ENCODE measurements around the gene RFC2.
A peak's percentile ranks its signal among the peaks of the same experiment; 100 is the strongest.

RFC2 gene

GRCh38 chr7:74254129-74254857 lies at the start of gene RFC2:
Gene RFC2 (minus strand): TSS chr7:74254399. CDS start chr7:74254383, 16 bp downstream.
- peak; percentile 97 for DNase-seq (ENCODE audit: low read depth)

GRCh38 chr7:74302745-74303221 lies 48.6 kb upstream of the RFC2 start:
- no peak for DNase-seq (ENCODE audit: low read depth)

GRCh38 chr7:74300926-74301325 lies 46.7 kb upstream of the RFC2 start:
- DNase-seq (ENCODE audit: low read depth), result no peak

- no peak for DNase-seq (ENCODE audit: low read depth)
Measured at GRCh38 chr7:74299401-74299800, 45.2 kb upstream of the RFC2 start.

- DNase-seq (ENCODE audit: low read depth), result no peak
Measured at GRCh38 chr7:74297516-74298233, 43.5 kb upstream of the RFC2 start.

GRCh38 chr7:74294191-74294998 lies 40.2 kb upstream of the RFC2 start:
- no peak for DNase-seq (ENCODE audit: low read depth)

- no peak for DNase-seq (ENCODE audit: low read depth)
Measured at GRCh38 chr7:74293577-74293908, 39.3 kb upstream of the RFC2 start.

GRCh38 chr7:74292757-74293576 lies 38.8 kb upstream of the RFC2 start:
- no peak for DNase-seq (ENCODE audit: low read depth)

GRCh38 chr7:74291535-74291934 lies 37.3 kb upstream of the RFC2 start:
- no peak for DNase-seq (ENCODE audit: low read depth)

GRCh38 chr7:74290981-74291441 lies 36.8 kb upstream of the RFC2 start:
- no peak for DNase-seq (ENCODE audit: low read depth)

- DNase-seq (ENCODE audit: low read depth), result no peak
Measured at GRCh38 chr7:74290553-74290950, 36.4 kb upstream of the RFC2 start.

GRCh38 chr7:74289659-74290552 lies 35.7 kb upstream of the RFC2 start:
- no peak for DNase-seq (ENCODE audit: low read depth)

- DNase-seq (ENCODE audit: low read depth), result peak; percentile 75
Measured at GRCh38 chr7:74289018-74289658, 34.9 kb upstream of the RFC2 start, which contains the start of gene CLIP2. Gene CLIP2 (plus strand): TSS chr7:74289407. CDS start chr7:74317547, 28,140 bp downstream.

- no peak for DNase-seq (ENCODE audit: low read depth)
Measured at GRCh38 chr7:74288034-74288881, 34.1 kb upstream of the RFC2 start.

GRCh38 chr7:74287303-74288033 lies 33.3 kb upstream of the RFC2 start:
- no peak for DNase-seq (ENCODE audit: low read depth)

- no peak for DNase-seq (ENCODE audit: low read depth)
Measured at GRCh38 chr7:74286131-74286530, 31.9 kb upstream of the RFC2 start.

- DNase-seq (ENCODE audit: low read depth), result no peak
Measured at GRCh38 chr7:74284781-74285259, 30.6 kb upstream of the RFC2 start.

GRCh38 chr7:74283858-74284447 lies 29.8 kb upstream of the RFC2 start:
- no peak for DNase-seq (ENCODE audit: low read depth)

Data from stimulated activated CD8-positive, alpha-beta memory T cell treated with anti-CD3 and anti-CD28 coated beads, Interleukin-12 subunit alpha, Interleukin-12 subunit beta, amount 100 ng/mL, for 4 hours (primary cell).